Immature natural killer cell (primary cell): Measurements from ENCODE around the gene SERTAD2. TPM values are rescaled to one million over a fixed set of nuclear protein-coding genes. Genes with fewer than 3 reads are reported as not detected.

Experiments used
- DNase-seq, 3 donors: peaks; one replicate each; pipeline ENCODE4 v3.0.0; 2022; ENCODE audit warnings: mixed read lengths in 1 of 3
- H3K27ac Mint-ChIP-seq, 6 donors: one replicate each; pipeline ENCODE4 v1.8.0; 2020; ENCODE audit warnings: mixed read lengths in 6 of 6, mild to moderate bottlenecking in 5 of 6, inconsistent platforms in 4 of 6, moderate library complexity in 3 of 6
- H3K27me3 Mint-ChIP-seq, 3 donors: one replicate each; pipeline ENCODE4 v1.8.0; 2020 to 2021; ENCODE audit warnings: low read depth in 3 of 3, mild to moderate bottlenecking in 3 of 3, mixed read lengths in 3 of 3, moderate library complexity in 3 of 3, inconsistent platforms in 1 of 3
- H3K36me3 Mint-ChIP-seq, 3 donors: one replicate each; pipeline ENCODE4 v1.8.0; 2020; ENCODE audit warnings: mixed read lengths in 3 of 3, inconsistent platforms in 2 of 3, mild to moderate bottlenecking in 2 of 3
- H3K4me1 Mint-ChIP-seq, 2 donors: one replicate each; pipeline ENCODE4 v1.8.0; 2020; ENCODE audit warnings: inconsistent platforms in 2 of 2, mild to moderate bottlenecking in 2 of 2, mixed read lengths in 2 of 2, moderate library complexity in 1 of 2
- H3K4me3 Mint-ChIP-seq, 5 donors: one replicate each; pipeline ENCODE4 v1.8.0; 2020; ENCODE audit warnings: mild to moderate bottlenecking in 5 of 5, mixed read lengths in 5 of 5, inconsistent platforms in 3 of 5, moderate library complexity in 3 of 5
- H3K9me3 Mint-ChIP-seq, 6 donors: one replicate each; pipeline ENCODE4 v1.8.0; 2020; ENCODE audit warnings: mild to moderate bottlenecking in 6 of 6, mixed read lengths in 6 of 6, inconsistent platforms in 4 of 6, moderate library complexity in 3 of 6
- polyA plus RNA-seq, 3 donors: library from polyadenylated mRNA; unstranded; fragments of 300-500 nt; fragmentation: Illumina TruSeq; gene quantifications; one replicate each; pipeline ENCODE4 v1.2.3, GENCODE V29; 2021

The SERTAD2 gene
- polyA plus RNA-seq, 3 donors from 2014 or later, result 4.7 to 8.0 (median 6.1) TPM

- Mint-ChIP-seq H3K9me3 (no peaks in the 10 kb centered on the region), H3K4me3 (no peak overlapping the region), H3K27me3 (peaks cover 0 to 7% (median 3%) of the 10 kb centered on the region in 3 donors), H3K36me3 (no peaks in the 10 kb centered on the region), H3K4me1 (no peaks in the 10 kb centered on the region), H3K27ac (no peak overlapping the region)
- DNase-seq, result no peak
Observed at GRCh38 chr2:64599469-64599868, 54.2 kb downstream of the SERTAD2 start.

DNA sequence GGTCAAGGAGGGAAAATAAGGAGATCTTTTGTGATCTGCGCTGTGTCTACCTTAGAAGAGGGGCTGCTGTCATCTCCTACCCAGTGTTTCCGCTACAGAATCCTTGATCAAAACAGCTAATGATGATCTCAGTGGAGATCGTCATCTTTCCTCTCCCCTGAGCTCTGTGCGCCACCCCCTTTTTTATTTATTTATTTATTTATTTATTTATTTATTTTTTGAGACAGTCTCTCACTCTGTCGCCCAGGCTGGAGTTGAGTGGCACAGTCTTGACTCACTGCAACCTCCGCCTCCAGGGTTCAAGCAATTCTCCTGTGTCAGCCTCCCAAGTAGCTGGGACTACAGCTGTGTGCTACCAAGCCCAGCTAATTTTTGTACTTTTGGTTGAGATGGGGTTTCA is 55.5 kb downstream of the SERTAD2 start:
- H3K27ac Mint-ChIP-seq, result no peak overlapping the region
- DNase-seq, result no peak
- no peaks in the 10 kb centered on the region for H3K4me1 Mint-ChIP-seq
- no peak overlapping the region for H3K4me3 Mint-ChIP-seq
- H3K27me3 Mint-ChIP-seq, result peaks cover 0 to 7% (median 3%) of the 10 kb centered on the region in 3 donors
- H3K36me3 Mint-ChIP-seq, result no peaks in the 10 kb centered on the region
- H3K9me3 Mint-ChIP-seq, result no peaks in the 10 kb centered on the region

- Mint-ChIP-seq H3K27me3 (peaks cover 0 to 3% (median 2%) of the 10 kb centered on the region in 3 donors), H3K27ac (no peak overlapping the region), H3K4me1 (no peaks in the 10 kb centered on the region), H3K4me3 (no peak overlapping the region), H3K36me3 (peaks cover 9 to 15% (median 10%) of the 10 kb centered on the region in 3 donors), H3K9me3 (no peaks in the 10 kb centered on the region)
- DNase-seq, result no peak
Observed at GRCh38 chr2:64595397-64596176, 58.1 kb downstream of the SERTAD2 start.

DNA sequence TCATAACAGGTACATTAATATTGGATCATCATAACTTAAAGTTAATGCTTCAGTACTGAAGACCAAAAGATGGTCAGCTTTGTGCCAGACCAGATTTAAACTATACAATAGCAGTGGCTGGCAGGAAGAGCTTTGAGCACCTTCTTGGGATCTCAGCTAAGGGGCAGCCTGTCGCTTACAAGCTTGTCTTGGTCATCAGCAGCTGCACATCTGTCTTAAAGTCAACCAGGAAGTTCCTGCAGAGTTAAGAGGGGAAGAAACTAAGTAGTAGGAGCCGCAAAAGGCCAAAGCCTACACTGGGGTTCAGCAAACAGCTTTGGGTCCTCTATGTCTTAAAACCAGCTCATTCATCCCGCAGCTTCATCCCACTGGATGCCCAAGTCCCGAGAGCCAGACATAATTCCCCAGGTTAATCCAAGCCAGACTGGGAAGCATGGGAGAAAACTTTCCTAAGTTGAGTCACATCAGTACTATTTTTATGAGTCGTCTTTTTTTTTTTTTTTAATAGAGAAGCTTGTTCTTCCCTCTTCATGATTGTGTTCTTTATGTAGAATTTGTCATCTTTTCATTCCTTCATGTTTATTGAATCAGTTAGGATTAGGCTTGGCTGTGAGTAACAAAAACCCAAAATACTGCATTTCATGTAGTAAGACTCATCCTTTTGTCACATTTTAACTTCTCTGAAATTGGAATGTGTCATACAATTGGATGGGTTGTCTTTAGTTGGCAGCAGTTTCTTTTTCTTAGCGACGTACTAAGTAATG is 59.3 kb downstream of the SERTAD2 start:
- Mint-ChIP-seq H3K9me3 (no peaks in the 10 kb centered on the region), H3K4me1 (no peaks in the 10 kb centered on the region), H3K4me3 (no peak overlapping the region), H3K27me3 (peaks cover 0 to 3% (median 2%) of the 10 kb centered on the region in 3 donors), H3K27ac (peak overlapping the region in 1 of 6 donors; percentile 31), H3K36me3 (peaks cover 9 to 23% (median 18%) of the 10 kb centered on the region in 3 donors)
- no peak for DNase-seq

GRCh38 chr2:64593035-64593655 is 60.6 kb downstream of the SERTAD2 start:
- peaks cover 0 to 2% (median 0%) of the 10 kb centered on the region in 3 donors for H3K27me3 Mint-ChIP-seq
- H3K9me3 Mint-ChIP-seq, result no peaks in the 10 kb centered on the region
- H3K4me1 Mint-ChIP-seq, result no peaks in the 10 kb centered on the region
- no peak for DNase-seq
- no peak overlapping the region for H3K27ac Mint-ChIP-seq
- H3K4me3 Mint-ChIP-seq, result no peak overlapping the region
- peaks cover 9 to 26% (median 24%) of the 10 kb centered on the region in 3 donors for H3K36me3 Mint-ChIP-seq

GRCh38 chr2:64591188-64591587 is 62.5 kb downstream of the SERTAD2 start:
- Mint-ChIP-seq H3K4me1 (peaks cover 0 to 7% of the 10 kb centered on the region in 2 donors), H3K27me3 (no peaks in the 10 kb centered on the region), H3K4me3 (no peak overlapping the region), H3K36me3 (peaks cover 9 to 35% (median 30%) of the 10 kb centered on the region in 3 donors), H3K9me3 (no peaks in the 10 kb centered on the region), H3K27ac (no peak overlapping the region)
- DNase-seq, result no peak

- Mint-ChIP-seq H3K27ac (no peak overlapping the region), H3K4me1 (peaks cover 0 to 7% of the 10 kb centered on the region in 2 donors), H3K4me3 (no peak overlapping the region), H3K27me3 (peaks cover 0 to 2% (median 0%) of the 10 kb centered on the region in 3 donors), H3K9me3 (no peaks in the 10 kb centered on the region), H3K36me3 (peaks cover 9 to 36% (median 29%) of the 10 kb centered on the region in 3 donors)
- DNase-seq, result no peak
Observed at GRCh38 chr2:64587561-64587960, 66.2 kb downstream of the SERTAD2 start.

GRCh38 chr2:64586883-64587481 is 66.7 kb downstream of the SERTAD2 start:
- H3K4me1 Mint-ChIP-seq, result peaks cover 0 to 7% of the 10 kb centered on the region in 2 donors
- H3K4me3 Mint-ChIP-seq, result no peak overlapping the region
- peak; percentile 25 to 45 (median 42) for DNase-seq
- peaks cover 8 to 34% (median 25%) of the 10 kb centered on the region in 3 donors for H3K36me3 Mint-ChIP-seq
- H3K27me3 Mint-ChIP-seq, result peaks cover 0 to 2% (median 0%) of the 10 kb centered on the region in 3 donors
- no peaks in the 10 kb centered on the region for H3K9me3 Mint-ChIP-seq
- H3K27ac Mint-ChIP-seq, result peak overlapping the region in 1 of 6 donors; percentile 64

GRCh38 chr2:64586054-64586453 is 67.7 kb downstream of the SERTAD2 start:
- H3K4me3 Mint-ChIP-seq, result no peak overlapping the region
- H3K4me1 Mint-ChIP-seq, result peaks cover 2 to 9% of the 10 kb centered on the region in 2 donors
- H3K27me3 Mint-ChIP-seq, result peaks cover 0 to 2% (median 0%) of the 10 kb centered on the region in 3 donors
- no peak for DNase-seq
- H3K27ac Mint-ChIP-seq, result no peak overlapping the region
- no peaks in the 10 kb centered on the region for H3K9me3 Mint-ChIP-seq
- peaks cover 4 to 30% (median 20%) of the 10 kb centered on the region in 3 donors for H3K36me3 Mint-ChIP-seq

GRCh38 chr2:64582774-64583340 is 70.9 kb downstream of the SERTAD2 start:
- no peak overlapping the region for H3K4me3 Mint-ChIP-seq
- H3K36me3 Mint-ChIP-seq, result peaks cover 4 to 23% (median 9%) of the 10 kb centered on the region in 3 donors
- peaks cover 0 to 2% (median 0%) of the 10 kb centered on the region in 3 donors for H3K27me3 Mint-ChIP-seq

GRCh38 chr2:64581777-64582539 is 71.8 kb downstream of the SERTAD2 start:
- peaks cover 0 to 2% (median 0%) of the 10 kb centered on the region in 3 donors for H3K27me3 Mint-ChIP-seq
- no peak overlapping the region for H3K27ac Mint-ChIP-seq
- H3K9me3 Mint-ChIP-seq, result no peaks in the 10 kb centered on the region
- H3K36me3 Mint-ChIP-seq, result peaks cover 7 to 25% (median 11%) of the 10 kb centered on the region in 3 donors
- peaks cover 3 to 10% of the 10 kb centered on the region in 2 donors for H3K4me1 Mint-ChIP-seq
- no peak overlapping the region for H3K4me3 Mint-ChIP-seq
- DNase-seq, result no peak

More at GRCh38 chr2:64582774-64583340, 70.9 kb downstream of the SERTAD2 start:
- Mint-ChIP-seq H3K4me1 (peaks cover 3 to 13% of the 10 kb centered on the region in 2 donors), H3K9me3 (no peaks in the 10 kb centered on the region), H3K27ac (no peak overlapping the region)
- DNase-seq, result no peak
